Nephron progenitor cell (in vitro differentiated cells): ENCODE measurements around the gene TNFRSF17.

Experiments used
- DNase-seq: peaks from one replicate; pipeline ENCODE4 v3.0.0; 2021
- H3K27ac Mint-ChIP-seq: 2 replicates; pipeline ENCODE4 v1.8.0; 2021; ENCODE audit warnings: mild to moderate bottlenecking, moderate library complexity, mixed read lengths
- H3K27me3 Mint-ChIP-seq: 2 replicates; pipeline ENCODE4 v1.8.0; 2021; ENCODE audit warnings: mild to moderate bottlenecking, low read depth, mixed read lengths; ENCODE audit not compliant: poor library complexity
- H3K36me3 Mint-ChIP-seq: 2 replicates; pipeline ENCODE4 v1.8.0; 2021; ENCODE audit warnings: low read depth, mixed read lengths
- H3K4me1 Mint-ChIP-seq: 2 replicates; pipeline ENCODE4 v1.8.0; 2021; ENCODE audit warnings: mixed read lengths
- H3K4me3 Mint-ChIP-seq: 2 replicates; pipeline ENCODE4 v1.8.0; 2021; ENCODE audit warnings: mild to moderate bottlenecking, moderate library complexity, mixed read lengths
- H3K9me3 Mint-ChIP-seq: 2 replicates; pipeline ENCODE4 v1.8.0; 2021; ENCODE audit warnings: mild to moderate bottlenecking, moderate library complexity, mixed read lengths
- TF ChIP-seq, protein P1 (sequence below): fragments of 200-600 bp; sonication (generic); IDR thresholded peaks from 2 replicates; pipeline ENCODE4 v1.5.0; 2021; ENCODE audit warnings: antibody characterized with exemption

TNFRSF17 gene

DNA sequence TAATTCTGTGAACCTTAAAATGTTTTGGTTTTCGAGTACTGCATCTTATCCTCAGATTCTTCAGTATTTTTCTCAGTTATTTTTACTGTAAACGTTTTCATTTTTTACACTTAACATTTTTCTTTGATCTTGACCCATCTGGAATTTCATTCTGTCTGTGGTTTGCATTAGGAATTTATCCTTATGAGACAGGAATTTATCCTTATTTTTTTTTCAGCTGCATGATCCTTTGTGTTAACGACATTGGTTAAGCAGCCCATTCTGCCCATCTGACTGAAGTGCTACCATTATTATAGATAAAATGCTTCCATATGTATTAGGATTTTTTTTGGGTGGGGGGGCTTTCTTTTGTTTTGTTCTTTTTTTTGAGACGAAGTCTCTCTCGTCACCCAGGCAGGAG lies 52.5 kb downstream of the TNFRSF17 start:
- H3K9me3 Mint-ChIP-seq, result no peaks in the 10 kb centered on the region

More for the DNA sequence above, 52.5 kb downstream of the TNFRSF17 start:
- no peaks in the 10 kb centered on the region for H3K36me3 Mint-ChIP-seq
- TF ChIP-seq, protein P1, sequence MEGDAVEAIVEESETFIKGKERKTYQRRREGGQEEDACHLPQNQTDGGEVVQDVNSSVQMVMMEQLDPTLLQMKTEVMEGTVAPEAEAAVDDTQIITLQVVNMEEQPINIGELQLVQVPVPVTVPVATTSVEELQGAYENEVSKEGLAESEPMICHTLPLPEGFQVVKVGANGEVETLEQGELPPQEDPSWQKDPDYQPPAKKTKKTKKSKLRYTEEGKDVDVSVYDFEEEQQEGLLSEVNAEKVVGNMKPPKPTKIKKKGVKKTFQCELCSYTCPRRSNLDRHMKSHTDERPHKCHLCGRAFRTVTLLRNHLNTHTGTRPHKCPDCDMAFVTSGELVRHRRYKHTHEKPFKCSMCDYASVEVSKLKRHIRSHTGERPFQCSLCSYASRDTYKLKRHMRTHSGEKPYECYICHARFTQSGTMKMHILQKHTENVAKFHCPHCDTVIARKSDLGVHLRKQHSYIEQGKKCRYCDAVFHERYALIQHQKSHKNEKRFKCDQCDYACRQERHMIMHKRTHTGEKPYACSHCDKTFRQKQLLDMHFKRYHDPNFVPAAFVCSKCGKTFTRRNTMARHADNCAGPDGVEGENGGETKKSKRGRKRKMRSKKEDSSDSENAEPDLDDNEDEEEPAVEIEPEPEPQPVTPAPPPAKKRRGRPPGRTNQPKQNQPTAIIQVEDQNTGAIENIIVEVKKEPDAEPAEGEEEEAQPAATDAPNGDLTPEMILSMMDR, result no peak
- H3K27ac Mint-ChIP-seq, result no peak overlapping the region
- no peaks in the 10 kb centered on the region for H3K27me3 Mint-ChIP-seq
- no peaks in the 10 kb centered on the region for H3K4me1 Mint-ChIP-seq
- DNase-seq, result no peak
- no peak overlapping the region for H3K4me3 Mint-ChIP-seq
